Femur (tissue), 1 donor: ENCODE data around the gene FASTKD2.

Experiments used
- DNase-seq: peaks from one replicate; pipeline ENCODE4 v3.0.0-alpha.2; 2017

The FASTKD2 gene

DNA sequence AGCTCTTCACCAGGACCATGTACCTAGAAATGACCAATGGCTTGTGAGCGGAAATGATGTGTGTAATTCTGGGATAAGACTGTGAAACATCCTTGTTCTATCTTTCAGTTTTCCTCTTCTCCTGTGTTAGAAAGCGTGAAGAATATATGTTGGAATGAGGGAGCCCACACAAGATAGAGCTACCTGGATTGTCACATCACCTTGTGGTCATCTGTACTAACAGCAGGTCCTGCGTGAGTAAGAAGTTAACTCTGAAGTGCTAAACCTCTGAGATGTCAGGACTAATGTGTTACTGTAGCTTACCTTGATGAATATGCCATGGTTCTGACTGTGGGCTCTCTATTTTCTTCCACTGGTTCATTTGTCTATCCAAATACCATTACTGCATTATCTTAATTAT is 75.6 kb downstream of the FASTKD2 start:
- no peak for DNase-seq
